DMS 273 (cell line): ENCODE measurements around the gene DSPP.
A peak's percentile ranks its signal among the peaks of the same experiment; 100 is the strongest.

ENCODE experiments used
- DNase-seq: peaks from one replicate; lab custom pipeline; 2025; ENCODE audit not compliant: unreplicated experiment; lab: John Stamatoyannopoulos, UW

DSPP gene

DNA sequence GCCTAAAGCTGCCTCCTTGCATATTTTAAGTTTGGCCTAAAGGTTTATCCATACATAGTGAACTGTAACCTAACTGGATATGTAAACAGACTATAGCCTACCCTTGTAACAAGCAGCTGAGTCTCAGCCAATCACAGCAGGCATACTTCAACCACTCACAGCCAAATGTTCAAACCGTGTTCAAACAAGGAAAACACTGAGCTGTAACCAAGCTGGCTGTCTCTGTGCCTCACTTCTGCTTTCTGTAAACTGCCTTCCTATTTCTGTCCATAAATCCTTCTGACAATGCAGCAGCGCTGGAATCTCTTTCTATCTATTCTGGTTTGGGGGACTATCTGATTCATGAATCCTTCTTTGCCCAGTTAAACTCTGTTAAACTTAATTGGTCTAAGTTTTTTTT lies 16.4 kb downstream of the DSPP start:
- DNase-seq = no peak

- DNase-seq = no peak
These were observed 23.3 kb downstream of the DSPP start for GRCh38 chr4:87631668-87632067.

- DNase-seq = no peak
These were observed 24.1 kb downstream of the DSPP start for GRCh38 chr4:87632469-87632868.

GRCh38 chr4:87633243-87633642 lies 24.9 kb downstream of the DSPP start:
- peak; percentile 56 for DNase-seq

- DNase-seq = no peak
These were observed 36.0 kb downstream of the DSPP start for GRCh38 chr4:87644286-87644685.

- no peak for DNase-seq
These were observed 41.7 kb downstream of the DSPP start, which contains the start of gene DMP1 for GRCh38 chr4:87649980-87650379. TSS of gene DMP1 (plus strand) at chr4:87650280. CDS start at chr4:87656493, 6,213 bp downstream.

- DNase-seq = no peak
These were observed 42.6 kb downstream of the DSPP start for GRCh38 chr4:87650938-87651337.

DNA sequence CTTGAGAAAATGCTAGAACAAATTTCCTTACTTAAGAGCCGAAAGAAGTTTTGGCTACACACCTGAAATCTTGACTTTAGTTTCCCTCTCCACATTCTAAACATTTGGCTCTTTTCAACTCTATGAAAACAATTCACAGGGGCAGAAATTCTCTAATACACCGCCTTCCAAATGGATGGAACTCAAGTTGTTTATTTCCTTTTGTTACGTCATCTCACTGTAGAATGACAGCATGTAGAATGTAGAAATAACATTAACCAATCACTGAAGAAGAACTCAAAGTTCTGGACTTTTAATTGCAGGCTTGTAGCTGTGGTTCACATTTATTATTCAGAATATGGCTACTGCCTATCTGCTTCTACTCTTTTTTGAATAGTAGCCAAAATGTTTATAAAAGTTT lies 43.6 kb downstream of the DSPP start:
- DNase-seq = no peak

- DNase-seq = no peak
These were observed 46.2 kb downstream of the DSPP start for GRCh38 chr4:87654487-87655044.

GRCh38 chr4:87657525-87657924 lies 49.2 kb downstream of the DSPP start:
- no peak for DNase-seq

DNA sequence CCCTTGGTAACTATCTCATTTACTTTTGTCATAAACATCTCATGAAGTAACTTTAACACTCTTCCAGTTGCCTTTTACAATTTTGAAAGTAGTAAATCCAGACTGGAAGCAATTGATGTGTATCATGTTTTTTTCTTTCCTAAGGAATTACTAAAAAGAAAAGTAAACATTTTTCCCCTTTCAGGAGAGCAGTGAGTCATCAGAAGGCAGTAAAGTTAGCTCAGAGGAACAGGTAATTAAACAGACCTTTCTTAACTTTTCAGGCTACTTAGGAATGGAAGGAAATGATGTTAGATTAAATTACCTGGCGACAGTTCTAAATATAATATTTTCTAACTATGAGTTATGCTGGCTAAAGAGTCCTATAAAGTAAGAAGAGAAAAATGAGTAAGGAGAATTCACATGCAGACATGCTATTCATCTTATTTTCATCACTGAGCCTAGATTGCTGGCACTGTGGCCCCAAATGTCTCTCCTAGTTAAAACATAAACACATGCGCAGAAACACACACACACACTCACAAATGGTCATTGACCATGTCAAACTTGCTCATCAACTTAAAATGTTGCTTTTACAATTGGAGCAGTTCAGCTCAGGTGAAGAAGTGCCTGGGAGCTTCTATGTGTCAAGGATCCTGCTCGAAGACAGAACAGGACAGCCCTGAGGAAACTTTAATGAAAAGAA lies 51.1 kb downstream of the DSPP start:
- DNase-seq = no peak

GRCh38 chr4:87662871-87663270 lies 54.5 kb downstream of the DSPP start:
- no peak for DNase-seq
